GM18861 (cell line): ENCODE data around the gene SAP130.

ENCODE experiments used
- ATAC-seq: cut with Tn5 transposase; IDR thresholded peaks from one replicate; pipeline ENCODE4 v1.9.1; 2021; ENCODE audit not compliant: unreplicated experiment

SAP130 gene

GRCh38 chr2:128027801-128028667 is at the start of gene SAP130:
Gene SAP130, minus strand, starts transcription at chr2:128028059. Its CDS starts 1,767 bp downstream, at chr2:128026292.
- ATAC-seq: peak; percentile 76

DNA sequence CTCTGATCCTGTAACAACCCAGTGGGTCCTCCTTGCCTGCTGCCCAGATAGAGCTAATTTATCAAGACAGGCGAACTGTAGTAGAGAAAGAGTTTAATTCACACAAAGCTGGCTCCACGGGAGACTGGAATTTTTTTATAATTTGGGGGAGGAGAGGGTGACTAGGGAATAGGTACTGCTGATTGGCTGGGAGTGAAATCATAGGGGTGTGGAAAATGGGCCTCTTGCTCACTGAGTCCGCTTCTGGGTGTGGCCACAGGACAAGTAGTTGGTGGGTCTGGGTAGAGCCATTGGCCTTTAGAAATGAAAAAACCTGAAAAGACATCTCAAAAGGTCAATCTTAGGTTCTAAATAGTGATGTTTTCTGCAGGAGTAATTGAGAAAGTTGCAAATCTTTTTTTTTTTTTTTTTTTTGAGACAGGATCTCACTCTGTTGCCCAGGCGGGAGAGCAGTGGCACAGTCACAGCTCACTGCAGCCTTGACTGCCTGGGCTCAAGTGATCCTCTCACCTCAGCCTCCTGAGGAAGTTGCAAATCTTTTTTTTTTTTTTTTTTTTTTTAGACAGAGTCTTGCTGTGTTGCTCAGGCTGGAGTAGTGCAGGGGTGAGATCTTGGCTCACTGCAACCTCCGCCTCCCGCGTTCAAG is 48.7 kb upstream of the SAP130 start:
- no peak for ATAC-seq

DNA sequence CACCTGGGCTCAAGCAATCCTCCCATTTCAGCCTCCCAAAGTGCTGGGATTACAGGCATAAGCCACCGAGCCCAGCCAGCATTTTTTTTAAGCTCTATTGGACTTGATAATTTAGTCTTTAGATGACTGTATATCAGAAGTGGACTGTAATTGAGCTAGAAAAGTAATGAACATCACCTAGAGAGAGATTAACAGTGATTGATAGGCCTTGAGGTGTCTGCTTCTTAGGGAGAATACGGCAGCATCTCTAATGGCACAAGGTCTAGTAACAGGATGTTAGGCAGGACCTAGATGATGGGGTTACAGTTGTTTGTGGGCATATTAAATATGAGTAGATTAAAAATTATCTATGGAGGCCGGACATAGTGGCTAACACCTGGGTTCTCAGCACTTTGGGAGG is 45.4 kb upstream of the SAP130 start:
- no peak for ATAC-seq

DNA sequence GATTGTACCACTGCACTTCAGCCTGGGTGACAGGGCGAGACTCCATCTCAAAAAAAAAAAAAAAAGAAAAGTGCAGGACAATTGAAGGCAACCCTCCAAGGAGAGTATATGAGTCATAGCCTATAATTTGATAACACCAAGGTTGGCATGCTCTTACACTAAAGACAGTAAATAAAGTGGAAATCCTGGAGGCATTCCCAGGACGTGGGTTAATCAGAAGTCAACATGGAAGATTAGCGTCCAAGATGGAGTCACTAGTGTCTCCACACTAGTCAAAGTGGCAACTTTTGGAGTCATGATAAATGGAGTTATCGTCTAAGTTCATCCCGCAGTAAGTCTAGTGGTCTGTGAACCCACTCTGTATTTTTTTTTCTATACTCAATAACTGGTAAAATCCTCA is 41.9 kb upstream of the SAP130 start:
- ATAC-seq: no peak

DNA sequence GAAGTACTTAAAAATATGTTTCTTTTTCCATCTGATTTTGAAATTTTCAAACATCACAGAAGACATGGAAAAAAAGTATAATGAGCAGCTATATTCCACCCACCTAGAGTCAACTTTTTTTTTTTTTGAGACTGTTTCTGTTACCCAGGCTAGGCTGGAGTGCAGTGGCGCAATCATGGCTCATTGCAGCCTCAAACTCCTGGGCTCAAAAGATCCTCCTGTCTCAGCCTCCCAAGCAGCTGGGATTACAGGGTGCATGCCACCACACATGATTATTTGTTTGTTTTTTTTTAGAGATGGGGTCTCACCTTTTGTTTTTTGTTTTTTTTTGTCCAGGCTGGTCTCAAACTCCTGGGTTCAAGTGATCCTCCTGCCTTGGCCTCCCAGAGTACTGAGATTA is 36.5 kb upstream of the SAP130 start:
- no peak for ATAC-seq

GRCh38 chr2:128062571-128062970 is 34.7 kb upstream of the SAP130 start:
- no peak for ATAC-seq

DNA sequence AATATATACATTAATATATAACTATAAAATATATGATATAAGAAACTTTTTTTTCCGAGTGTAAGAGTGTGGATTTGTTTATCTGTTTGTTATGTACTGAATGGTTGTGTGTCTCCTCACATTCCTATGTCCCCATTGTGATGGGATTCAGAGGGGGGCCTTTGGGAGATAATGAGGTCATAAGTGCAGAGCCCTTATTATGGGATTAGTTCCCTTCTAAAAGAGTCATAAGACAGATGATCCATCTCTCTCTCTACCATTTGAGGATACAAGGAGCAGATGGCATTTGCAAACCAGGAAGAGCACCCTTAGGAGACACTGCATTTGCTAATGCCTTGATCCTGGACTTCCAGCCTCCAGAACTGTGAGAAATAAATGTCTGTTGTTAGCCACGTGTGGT is 30.3 kb upstream of the SAP130 start:
- ATAC-seq: no peak

GRCh38 chr2:128057334-128057733 is 29.5 kb upstream of the SAP130 start:
- ATAC-seq: no peak

DNA sequence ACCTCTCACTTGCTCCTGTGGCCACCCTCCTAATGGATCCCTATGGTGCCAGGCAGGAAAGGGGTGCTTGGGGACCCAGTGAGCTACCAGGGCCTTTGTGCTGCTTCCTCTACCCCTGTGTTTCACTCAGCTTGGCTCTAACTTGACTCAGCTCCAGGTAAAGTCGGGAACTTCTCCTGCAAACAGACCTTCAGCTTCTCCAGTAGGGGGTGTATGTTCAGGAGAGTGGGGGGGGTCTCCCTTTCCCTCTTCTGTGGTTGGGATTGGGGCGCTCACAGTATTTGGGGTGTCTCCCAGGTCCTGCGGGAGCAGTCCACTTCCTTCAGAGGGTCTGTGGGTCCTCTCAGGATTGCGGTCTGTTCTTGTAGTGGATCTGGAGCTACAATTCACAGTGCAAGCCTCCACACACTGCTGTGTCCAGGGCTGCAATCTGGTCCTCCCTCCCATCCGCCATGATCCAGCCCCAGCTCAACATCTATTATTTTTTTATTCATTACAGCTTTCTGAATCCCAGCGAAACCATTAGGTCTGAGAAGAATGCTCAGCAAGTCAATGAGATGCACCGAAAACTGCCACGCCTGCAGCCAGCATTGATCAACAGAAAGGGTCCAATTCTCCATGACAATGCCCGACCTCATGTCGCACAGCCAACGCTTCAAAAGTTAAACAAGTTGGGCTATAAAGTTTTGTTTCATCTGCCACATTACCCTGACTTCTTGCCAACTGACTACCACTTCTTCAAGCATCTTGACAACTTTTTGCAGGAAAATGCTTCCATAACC is 26.4 kb upstream of the SAP130 start:
- no peak for ATAC-seq

GRCh38 chr2:128053331-128053730 is 25.5 kb upstream of the SAP130 start:
- no peak for ATAC-seq

DNA sequence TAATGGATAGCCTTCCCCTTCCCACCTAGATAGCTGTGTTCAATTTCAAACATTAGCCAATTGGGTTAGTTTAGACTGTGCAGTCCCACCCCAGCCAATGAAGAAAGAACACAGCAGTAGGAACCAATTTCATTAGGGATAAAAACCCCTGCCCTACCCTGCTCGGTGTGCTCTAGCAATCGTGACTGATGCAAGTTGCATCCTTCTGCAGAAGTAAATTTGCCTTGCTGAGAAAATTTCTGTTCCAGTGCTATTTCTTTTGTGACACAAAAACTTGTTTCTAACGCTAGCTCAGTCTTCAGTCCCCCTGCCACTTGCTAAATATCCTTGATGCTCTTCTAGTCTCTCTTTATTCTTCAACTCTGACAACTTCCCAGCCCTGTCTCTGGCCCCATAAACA is 15.2 kb upstream of the SAP130 start:
- ATAC-seq: no peak

DNA sequence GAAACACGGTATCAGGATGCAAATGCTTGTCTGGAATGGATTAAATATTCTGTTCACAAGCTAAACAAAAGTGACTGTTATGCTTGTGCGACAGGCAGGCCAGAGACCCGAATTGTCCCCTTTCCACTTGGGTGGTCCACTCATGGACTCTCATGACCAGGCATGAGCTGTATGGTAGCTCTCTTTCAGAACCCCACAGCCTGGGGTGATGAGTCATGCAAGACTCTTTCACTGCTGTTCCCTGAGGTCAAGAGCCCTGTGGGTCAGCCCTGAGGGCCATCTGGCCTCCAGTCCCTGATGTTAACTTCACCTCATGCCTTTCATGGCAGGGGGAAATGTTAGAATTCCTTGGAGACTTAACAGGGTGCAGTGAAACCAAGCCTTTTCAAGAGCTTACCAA is 13.7 kb upstream of the SAP130 start:
- no peak for ATAC-seq

GRCh38 chr2:128040166-128040771 is 12.4 kb upstream of the SAP130 start:
- no peak for ATAC-seq

- ATAC-seq: no peak
These were observed 11.7 kb upstream of the SAP130 start for GRCh38 chr2:128039535-128039934.

- ATAC-seq: no peak
These were observed 10.6 kb upstream of the SAP130 start for GRCh38 chr2:128038411-128038810.

- no peak for ATAC-seq
These were observed 9.8 kb upstream of the SAP130 start for GRCh38 chr2:128037649-128038048.

GRCh38 chr2:128036748-128037607 is 9.1 kb upstream of the SAP130 start:
- ATAC-seq: no peak

DNA sequence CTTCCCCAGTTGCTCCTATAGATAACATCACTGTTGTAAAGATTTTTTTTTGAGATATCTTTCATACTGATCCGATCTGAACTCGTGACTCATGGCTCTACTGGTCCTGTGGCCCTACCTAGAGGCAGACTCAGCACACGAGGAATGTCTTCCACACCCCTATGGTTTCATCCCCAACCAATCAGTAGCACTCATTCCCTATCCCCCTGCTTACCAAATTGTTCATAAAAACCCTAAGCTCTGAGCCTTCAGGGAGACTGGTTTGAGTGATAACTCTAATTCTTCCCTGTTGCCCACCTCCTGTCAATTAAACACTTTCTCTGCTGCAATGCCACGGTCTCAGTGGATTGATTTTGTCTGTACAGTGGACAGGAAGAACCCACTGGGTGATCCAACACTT is 4.2 kb upstream of the SAP130 start:
- ATAC-seq: no peak

GRCh38 chr2:128028668-128029054 is 802 bp upstream of the SAP130 start:
- no peak for ATAC-seq

DNA sequence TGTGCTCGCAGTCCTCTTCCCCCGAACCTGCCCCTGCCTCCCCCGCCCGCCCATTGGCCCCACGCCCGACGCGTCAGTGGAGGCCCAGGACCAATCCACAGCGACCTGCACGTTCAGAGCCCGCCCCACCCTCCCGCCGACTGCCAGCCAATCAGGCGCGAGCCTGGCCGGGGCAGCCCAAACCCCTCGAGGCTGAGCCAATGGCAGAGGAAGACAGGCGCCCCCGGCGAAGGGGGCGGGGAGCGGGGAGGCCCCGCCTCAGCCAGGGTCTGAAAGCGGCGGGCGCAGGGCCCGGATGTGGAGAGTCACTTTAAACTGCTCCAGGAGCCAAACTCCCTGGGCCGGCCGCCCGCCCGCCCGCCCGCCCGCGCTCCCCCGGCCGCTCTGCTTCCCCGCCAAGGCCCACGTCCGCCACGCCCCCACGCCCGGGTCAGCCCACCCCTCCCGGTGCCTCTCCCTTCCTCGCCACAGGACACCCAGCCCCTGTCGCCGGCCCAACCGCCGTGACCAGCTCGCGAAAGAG is 520 bp downstream of the SAP130 start:
- ATAC-seq: peak; percentile 71
